ENCODE measurements around the gene GAD1. TPM values are rescaled to one million over a fixed set of nuclear protein-coding genes. Genes with fewer than 3 reads are reported as not detected.

GAD1 gene
- total and polyA plus RNA-seq, 2 of the 8 experiments (the other 6 are each of a cell fraction or from before 2014, with no cell fraction given), result 0.65 to 1.0 TPM

GRCh38 chr2:170896622-170897021 lies 79.9 kb downstream of the GAD1 start (continued):
- TF ChIP-seq USF2 (IDR thresholded peaks at IDR 0.05; ENCODE audit: low read length), result no peak
- no peak for TF ChIP-seq HDAC2 (IDR thresholded peaks at IDR 0.05; ENCODE audit: borderline replicate concordance in 1 of 2, low read depth in 2 of 2, low read length in 2 of 2)
- TF ChIP-seq GABPA (IDR thresholded peaks at IDR 0.05; ENCODE audit: borderline replicate concordance, insufficient read depth, low read length), result no peak
- TF ChIP-seq SIN3A (conservative IDR thresholded peaks at IDR 0.05 in 1 of 2, IDR thresholded peaks at IDR 0.05 in 1 of 2; ENCODE audit: low read depth in 1 of 2, low read length in 2 of 2), result no peak
